HG03520 (cell line): ENCODE results near the gene VWA2.

Experiments used
- ATAC-seq: cut with Tn5 transposase; IDR thresholded peaks from one replicate; pipeline ENCODE4 v1.9.1; 2021; ENCODE audit warnings: mild to moderate bottlenecking, moderate library complexity; ENCODE audit not compliant: unreplicated experiment

Gene VWA2

DNA sequence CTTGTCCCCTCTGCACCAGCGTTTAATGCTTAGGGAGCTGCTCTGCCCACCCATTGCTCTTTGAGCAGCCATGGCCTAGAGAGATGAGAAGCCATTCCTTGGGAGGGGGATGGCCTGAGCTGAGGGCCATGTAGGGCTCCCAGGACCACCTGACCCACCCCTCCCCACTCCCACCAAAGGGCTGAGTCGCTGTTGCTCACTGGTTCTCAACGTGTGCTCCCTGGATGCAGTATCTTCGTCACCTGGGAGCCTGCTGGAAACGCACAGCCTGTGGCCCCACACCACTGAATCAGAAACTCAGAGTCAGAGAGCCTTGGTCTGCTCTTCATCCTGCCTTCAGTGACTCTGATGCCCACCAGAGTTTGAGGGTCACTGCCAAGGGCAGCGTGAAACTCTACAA, 37.0 kb downstream of the VWA2 start:
- no peak for ATAC-seq

DNA sequence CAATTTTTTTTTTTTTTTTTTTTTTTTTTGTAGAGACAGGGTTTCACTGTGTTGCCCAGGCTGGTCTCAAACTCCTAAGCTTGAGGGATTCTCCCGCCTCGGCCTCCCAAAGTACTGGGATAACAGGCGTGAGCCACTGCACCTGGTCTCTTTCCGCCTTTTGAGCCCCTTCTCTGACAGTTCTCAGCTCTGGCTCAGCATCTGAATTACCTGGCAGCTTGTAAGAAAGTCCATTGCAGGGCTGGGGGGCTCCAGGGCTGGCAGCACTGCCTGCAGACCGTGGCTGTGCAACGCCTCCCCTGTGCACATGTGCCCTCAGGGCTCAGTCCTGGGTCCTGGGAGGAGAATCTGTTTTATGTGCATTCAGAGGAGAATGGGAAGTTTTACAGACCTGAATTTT, 37.6 kb downstream of the VWA2 start:
- ATAC-seq, result no peak

DNA sequence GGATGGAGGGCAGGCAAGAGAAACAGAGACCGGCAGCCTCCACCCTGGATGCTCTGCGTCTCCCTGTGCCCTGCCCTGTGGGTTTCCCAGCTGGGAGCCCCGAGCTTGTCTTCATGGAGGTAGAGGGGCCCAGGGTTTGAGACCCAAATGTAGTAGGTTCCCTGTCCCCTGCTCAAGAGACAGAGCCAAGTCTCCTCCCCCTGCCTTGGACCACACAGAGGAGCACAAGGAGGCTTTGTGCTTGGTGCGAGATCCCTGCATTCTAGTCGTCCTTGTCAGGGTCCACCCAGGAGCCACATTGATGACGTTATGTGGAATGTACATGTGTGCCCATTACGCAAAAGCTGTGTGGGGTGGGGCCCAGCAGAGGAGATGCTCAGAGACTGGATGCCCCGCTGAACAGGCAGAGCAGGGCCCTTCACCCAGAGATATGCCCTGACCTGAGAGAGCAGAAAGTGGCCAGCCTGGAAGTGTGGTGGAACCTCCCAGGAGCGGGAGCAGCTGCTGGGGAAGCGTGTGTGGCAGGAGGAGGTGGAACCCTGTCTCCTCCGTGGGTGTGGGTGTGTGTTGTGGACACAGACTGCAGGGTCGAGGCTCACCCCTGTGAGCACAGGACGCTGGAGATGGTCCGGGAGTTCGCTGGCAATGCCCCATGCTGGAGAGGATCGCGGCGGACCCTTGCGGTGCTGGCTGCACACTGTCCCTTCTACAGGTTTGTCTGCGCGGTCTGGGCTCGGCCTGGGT, 39.3 kb downstream of the VWA2 start:
- ATAC-seq, result no peak

DNA sequence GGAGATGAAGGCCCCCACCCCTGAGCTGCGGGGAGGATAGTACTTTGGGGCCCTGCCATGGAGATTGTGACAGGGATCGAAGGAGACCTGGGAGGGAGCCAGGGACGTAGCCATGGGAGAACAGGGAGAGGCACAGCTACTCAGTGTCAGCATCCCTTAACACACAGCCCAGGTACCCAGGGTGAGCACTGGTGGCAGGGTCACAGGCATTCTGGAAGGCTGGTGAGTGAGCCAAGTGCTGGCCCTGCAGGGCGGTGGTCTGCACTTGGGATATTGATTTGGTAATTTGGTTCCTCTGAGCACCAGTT, 39.8 kb downstream of the VWA2 start:
- no peak for ATAC-seq

DNA sequence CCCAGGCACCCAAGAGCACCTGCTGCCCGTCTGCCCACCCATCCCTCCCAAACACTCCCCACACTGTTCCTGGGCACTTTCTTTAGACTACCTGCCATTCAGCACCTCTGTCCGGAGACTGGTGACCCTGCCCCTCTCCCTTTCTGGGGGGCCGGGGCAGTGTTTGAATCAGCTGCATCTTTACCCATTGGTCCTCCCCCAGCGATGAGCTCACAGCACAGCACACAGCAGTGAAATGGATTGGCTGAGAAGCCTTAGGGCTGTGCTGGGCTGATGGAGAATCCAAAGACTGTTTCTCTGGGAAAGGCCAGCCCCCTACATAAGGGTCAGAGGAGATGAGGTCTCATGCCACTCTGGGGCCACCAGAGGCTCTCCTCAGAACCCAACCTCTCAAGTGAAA, 40.2 kb downstream of the VWA2 start:
- no peak for ATAC-seq

DNA sequence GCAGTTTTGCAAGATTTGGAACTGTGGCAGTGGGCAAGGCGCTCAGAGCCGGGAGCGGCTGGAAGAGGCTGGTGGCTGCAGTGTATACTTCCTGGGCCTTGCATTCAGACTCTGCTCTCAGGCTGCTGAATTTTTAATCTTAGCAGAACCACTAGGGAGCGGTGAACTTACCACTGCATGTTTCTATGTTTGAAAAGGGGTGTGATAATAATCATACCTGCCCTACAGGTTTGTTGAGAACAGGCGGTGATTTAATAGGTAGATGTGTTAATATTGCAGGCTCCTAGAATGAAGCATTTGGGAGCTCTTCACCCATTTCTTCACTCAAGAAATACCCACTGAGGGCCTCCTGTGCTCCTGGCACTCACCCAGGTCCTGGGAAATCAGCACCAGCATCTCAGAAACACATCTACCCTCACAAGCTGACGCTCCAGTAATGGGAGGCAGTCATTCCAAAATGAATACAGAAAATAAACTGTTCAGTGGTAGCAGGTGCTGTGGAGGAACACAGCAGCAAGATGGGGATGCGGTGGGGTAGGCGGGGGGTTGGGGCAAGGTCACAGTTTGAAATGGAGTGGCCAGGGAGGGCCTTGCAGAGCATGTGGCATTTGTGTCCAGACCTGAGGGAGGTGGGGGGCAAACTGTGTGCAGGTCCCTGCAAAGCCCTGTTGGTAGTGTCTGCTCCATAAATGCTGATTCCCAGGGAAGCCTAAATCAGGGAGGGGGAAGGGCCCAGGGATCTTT, 41.0 kb downstream of the VWA2 start:
- no peak for ATAC-seq

DNA sequence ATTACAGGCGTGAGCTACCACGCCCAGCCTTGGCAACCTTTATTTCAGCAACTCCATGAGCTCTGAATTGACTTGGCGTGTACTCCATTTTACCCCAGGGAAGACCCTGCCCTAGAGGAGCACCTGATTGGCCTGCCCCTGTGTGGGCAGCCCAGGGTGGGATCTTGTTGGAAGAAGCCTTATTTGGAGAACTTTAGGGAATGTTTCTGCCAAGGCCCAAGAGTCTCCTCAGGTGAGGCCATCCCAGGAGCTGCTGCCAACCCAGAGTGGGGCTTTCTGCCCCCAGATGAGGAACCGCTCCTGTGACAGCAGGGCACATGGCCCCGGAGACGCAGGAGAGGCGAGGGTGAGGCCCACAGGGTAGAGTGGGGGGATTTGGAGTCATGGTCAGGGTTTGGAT, 42.0 kb downstream of the VWA2 start:
- no peak for ATAC-seq

DNA sequence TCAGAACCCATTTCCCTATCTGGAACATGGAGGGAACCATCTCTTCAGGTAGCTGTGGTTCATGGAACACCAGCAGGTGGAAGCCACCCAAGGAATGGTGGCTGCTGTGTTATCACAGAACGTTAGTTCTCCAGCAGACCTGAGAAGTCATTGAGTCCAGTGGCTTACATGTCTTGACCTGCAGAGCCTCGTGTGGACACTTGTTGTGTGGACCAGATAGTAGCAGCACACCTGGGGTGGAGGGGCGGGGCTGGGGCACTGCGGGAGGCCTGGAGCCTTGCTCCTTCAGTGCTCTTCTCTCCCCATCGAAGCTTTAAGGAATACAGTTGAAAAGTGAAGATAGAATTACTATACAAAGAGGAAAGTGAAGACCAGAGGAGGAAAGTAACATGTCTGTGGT, 42.4 kb downstream of the VWA2 start:
- no peak for ATAC-seq

DNA sequence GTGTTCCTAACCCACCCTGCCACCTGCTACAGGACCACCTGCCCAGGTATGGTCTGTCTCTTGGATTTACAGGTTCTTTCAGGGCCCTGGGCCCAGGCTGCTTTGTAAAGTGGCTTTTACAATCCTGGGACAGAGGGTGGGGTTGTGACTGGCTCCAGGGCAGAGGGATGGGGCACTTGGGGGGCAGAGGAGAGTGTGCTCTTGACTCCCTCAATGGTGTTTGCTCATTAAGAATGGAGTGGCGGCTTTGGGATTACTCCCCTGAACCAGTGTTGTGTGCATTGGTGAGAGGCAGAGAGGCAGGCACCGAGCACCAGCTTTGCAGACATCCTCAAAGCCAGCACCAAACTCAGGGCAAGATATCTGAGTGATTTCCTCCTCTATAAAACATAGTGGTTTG, 43.5 kb downstream of the VWA2 start:
- no peak for ATAC-seq

DNA sequence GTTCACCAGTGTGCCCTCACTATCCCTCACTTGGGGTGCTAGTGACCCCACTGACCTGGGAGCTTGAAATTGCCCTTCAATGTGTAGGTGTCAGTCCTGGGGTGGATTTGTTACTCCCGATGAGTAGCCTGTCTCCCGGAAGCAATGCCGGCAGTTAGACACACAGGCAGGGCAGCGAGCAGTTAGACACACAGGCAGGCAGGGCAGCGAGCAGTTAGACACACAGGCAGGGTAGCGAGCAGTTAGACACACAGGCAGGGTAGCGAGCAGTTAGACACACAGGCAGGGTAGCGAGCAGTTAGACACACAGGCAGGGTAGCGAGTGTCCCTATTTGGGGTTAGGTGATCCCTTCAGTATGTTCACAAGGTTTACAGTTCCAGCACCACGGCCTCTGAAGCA, 44.0 kb downstream of the VWA2 start:
- ATAC-seq, result no peak

DNA sequence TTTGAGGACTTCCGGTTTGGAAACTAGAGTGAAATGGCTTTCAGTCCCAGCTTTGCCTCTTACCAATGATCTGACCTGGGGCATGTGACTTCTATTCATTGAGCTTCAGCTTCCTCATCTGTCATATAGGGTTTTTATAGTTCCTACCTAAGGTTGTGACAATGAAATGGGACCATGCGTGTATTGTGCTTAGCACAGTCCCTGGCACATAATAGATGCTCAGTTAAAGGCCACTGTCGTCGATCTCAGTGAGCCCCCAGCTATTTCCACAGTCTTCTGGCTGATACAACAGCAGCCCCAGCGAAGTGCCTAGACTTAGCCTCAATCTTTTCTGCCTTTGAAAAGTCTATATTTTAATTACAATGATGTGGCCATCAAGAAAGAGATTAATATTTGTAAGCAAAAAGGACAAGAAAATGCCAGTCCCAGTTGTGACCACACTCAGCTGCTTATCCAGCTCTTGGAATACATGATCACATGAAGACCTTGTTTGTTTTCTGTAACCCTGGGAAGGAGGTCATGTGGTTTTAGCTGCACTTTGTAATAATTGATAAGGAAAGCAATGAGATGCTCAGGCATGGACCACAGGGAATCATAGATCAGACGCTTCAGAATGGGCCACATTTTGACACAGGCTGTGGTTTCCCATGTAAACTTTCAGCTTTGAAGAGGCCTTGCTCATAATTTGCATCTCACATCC, 44.6 kb downstream of the VWA2 start:
- ATAC-seq, result no peak

DNA sequence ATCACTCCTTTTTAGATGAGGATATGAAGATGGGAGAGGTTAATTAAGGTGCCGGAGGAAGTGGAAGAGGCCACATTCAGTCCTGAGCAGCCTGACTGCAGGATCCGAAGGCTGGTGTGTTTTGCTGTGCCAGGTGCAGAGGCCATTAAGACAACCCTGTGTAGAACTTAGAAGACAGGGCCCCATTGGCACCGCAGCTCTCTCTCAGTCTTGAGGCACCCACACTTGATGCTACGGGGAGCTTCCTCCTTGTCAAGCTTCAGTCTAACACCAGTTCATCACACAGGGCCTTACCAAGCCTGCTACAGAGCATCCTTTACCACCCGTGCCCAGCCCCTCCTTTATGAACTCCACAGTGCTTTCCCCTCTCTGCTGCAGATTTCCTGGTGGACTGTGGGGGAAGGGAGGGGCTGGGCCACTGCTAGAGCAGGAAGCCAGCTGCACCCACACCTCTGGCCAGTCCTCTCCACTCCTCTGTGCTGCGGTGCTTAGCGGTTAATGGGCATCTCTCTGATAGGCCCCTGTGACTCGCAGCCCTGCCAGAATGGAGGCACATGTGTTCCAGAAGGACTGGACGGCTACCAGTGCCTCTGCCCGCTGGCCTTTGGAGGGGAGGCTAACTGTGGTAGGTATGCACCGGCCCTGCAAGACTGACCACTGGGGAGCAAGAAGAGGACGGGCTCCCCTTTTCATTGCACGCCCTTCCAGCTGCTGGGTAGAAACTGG, 45.5 kb downstream of the VWA2 start:
- no peak for ATAC-seq

DNA sequence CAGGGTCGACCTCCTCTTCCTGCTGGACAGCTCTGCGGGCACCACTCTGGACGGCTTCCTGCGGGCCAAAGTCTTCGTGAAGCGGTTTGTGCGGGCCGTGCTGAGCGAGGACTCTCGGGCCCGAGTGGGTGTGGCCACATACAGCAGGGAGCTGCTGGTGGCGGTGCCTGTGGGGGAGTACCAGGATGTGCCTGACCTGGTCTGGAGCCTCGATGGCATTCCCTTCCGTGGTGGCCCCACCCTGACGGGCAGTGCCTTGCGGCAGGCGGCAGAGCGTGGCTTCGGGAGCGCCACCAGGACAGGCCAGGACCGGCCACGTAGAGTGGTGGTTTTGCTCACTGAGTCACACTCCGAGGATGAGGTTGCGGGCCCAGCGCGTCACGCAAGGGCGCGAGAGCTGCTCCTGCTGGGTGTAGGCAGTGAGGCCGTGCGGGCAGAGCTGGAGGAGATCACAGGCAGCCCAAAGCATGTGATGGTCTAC, 46.9 kb downstream of the VWA2 start:
- ATAC-seq, result no peak

DNA sequence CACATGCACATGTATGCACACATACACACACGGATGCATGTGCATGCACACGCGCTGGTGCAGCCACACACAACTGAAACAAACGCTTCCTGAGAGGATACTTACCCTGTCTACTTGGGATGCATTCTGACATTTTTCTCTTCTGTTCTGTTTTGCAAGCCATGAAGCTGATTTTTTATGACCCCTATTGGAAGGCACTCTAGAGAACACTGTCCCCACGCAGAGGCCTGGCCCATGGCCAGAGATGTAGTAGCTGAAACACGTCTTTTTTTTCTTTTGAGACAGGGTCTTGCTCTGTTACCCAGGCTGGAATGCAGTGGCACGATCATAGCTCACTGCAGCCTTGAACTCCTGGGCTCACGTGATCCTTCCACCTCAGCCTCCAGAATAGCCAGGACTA, 47.9 kb downstream of the VWA2 start:
- no peak for ATAC-seq

DNA sequence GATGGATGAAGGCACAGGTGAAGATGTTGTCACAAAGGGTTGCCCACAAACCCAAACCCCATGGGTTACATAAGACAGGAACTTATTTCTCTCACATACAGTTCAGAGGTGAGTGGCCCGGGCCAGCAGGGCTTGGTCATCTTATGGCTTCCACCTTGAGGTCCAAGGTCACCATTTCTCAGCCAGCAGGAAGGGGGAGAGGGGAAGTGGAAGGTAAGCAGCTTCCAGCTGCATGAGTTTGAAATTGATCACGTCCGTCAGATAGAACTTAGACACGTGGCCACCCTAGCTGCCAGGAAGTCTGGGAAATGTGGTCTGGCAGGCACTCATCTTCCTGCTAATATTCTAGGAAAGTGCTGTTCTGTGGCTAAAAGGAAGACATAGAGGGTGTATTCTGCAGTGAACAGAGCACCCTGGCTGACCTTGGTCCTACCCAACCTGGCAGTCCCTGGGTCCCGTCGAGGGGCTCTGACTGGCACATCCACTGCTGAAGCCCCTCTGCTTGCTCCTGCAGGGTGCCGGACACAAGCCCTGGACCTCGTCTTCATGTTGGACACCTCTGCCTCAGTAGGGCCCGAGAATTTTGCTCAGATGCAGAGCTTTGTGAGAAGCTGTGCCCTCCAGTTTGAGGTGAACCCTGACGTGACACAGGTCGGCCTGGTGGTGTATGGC, 49.5 kb downstream of the VWA2 start:
- no peak for ATAC-seq

DNA sequence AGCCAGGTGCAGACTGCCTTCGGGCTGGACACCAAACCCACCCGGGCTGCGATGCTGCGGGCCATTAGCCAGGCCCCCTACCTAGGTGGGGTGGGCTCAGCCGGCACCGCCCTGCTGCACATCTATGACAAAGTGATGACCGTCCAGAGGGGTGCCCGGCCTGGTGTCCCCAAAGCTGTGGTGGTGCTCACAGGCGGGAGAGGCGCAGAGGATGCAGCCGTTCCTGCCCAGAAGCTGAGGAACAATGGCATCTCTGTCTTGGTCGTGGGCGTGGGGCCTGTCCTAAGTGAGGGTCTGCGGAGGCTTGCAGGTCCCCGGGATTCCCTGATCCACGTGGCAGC, 50.0 kb downstream of the VWA2 start:
- no peak for ATAC-seq

DNA sequence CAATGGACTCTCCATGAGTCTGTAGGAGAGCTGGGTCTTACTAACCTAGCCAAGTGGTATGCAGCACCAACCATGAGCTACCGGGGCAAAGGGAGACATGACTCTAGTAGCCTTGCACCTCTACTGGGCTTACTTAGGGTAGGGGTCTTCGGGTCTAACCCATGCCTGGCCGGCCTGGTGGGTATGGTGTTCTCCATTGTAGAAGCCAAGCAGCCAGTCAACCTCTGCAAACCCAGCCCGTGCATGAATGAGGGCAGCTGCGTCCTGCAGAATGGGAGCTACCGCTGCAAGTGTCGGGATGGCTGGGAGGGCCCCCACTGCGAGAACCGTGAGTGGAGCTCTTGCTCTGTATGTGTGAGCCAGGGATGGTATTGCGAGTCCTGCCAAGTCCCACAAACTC, 51.0 kb downstream of the VWA2 start:
- ATAC-seq, result no peak

DNA sequence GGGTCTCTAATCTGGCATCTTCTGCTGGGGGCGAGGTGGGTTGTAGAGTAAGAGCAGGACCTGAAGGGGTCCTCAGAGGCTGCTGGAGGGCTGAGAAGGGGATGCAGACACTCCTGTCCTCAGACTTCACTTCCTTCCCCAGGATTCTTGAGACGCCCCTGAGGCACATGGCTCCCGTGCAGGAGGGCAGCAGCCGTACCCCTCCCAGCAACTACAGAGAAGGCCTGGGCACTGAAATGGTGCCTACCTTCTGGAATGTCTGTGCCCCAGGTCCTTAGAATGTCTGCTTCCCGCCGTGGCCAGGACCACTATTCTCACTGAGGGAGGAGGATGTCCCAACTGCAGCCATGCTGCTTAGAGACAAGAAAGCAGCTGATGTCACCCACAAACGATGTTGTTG, 52.0 kb downstream of the VWA2 start:
- no peak for ATAC-seq

DNA sequence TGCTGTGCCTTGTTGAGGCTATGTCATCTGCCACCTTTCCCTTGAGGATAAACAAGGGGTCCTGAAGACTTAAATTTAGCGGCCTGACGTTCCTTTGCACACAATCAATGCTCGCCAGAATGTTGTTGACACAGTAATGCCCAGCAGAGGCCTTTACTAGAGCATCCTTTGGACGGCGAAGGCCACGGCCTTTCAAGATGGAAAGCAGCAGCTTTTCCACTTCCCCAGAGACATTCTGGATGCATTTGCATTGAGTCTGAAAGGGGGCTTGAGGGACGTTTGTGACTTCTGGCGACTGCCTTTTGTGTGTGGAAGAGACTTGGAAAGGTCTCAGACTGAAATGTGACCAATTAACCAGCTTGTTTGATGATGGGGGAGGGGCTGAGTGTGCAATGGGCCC, 52.5 kb downstream of the VWA2 start:
- ATAC-seq, result no peak

DNA sequence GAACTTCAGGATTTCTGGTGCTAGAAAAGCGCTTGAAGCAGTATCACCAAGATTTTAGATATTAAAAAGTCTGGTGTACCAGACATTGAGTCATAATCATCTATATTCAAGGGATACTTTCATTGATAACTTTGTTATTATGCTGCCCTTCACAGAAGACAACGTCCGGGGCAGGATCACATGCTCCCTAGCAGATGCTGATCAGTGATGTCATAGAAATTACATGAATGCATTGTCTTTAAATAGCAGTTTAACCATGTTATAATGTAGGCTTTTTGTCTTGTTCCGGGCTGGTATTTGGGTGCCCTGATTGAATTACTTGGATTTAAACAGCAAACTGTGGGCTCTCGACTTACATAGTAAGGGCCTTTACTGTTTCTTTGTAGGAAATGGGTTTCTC, 54.0 kb downstream of the VWA2 start:
- ATAC-seq, result no peak

DNA sequence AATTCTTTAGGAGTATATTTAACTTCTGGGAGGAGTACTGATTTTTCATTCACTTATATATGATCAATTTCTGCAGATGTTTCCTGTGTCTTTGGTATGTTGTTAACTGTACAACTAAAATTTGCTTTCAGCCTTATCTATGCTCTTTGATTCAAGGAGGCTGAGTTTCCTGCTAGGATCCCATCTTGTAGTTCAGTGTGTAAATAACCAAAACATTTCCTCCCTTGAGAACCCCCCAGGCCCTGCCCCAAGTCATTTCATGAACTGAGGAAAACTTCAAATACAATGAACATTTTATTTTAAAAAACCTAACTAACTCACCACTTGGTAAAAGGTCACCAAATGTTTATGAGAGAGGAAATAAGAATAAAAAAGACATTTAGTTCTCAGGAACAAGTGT, 55.5 kb downstream of the VWA2 start:
- no peak for ATAC-seq
